ENCODE data around the gene GRHPR. TPM values are rescaled to one million over a fixed set of nuclear protein-coding genes. Genes with fewer than 3 reads are reported as not detected.

The GRHPR gene
- total and polyA plus RNA-seq, 2 of the 4 experiments (the other 2 are of a cell fraction), result 182 to 191 TPM

- dilution Hi-C loops (cut with HindIII; ENCODE audit: low sequenced_read_pairs, unreplicated experiment), result no loop called here
- CTCF ChIA-PET, result no interaction called here
Observed at GRCh38 chr9:37456817-37457216, 34.3 kb downstream of the GRHPR start.

More at GRCh38 chr9:37456817-37457216, 34.3 kb downstream of the GRHPR start:
- Histone ChIP-seq H3K36me3 (ENCODE audit: control insufficient read depth, insufficient read depth, low read length) (peaks cover 2% of the 10 kb centered on the region; the same call in 1 of the 2 replicates), H2BK5ac (ENCODE audit: low read depth, low read length, poor library complexity, severe bottlenecking) (no peak overlapping the region), H3K4me1 (ENCODE audit: control insufficient read depth, insufficient read depth, low read length) (peaks cover 8% of the 10 kb centered on the region; the same call in 1 of the 2 replicates), H4K91ac (ENCODE audit: insufficient read depth, low read depth, low read length) (no peak overlapping the region), H3K4ac (ENCODE audit: low read depth, low read length) (no peak overlapping the region), H3K9ac (ENCODE audit: low read depth, low read length) (no peak overlapping the region), H4K20me1 (ENCODE audit: insufficient read depth, low read length) (peaks cover 41% of the 10 kb centered on the region), H2BK120ac (ENCODE audit: low read depth, low read length) (no peak overlapping the region), H3K9me3 (ENCODE audit: control insufficient read depth, insufficient read depth, low read length) (no peaks in the 10 kb centered on the region), H2AFZ (replicated peaks; ENCODE audit: low read length, poor library complexity) (no peak overlapping the region), H3K23ac (ENCODE audit: low read depth, low read length) (no peak overlapping the region), H3K9me1 (ENCODE audit: insufficient read depth, low read length) (peaks cover 15% of the 10 kb centered on the region), H3K79me1 (ENCODE audit: low read depth in 1 of 2, low read length in 2 of 2) (peaks cover 22 to 80% of the 10 kb centered on the region in 2 experiments), H3K27ac (ENCODE audit: insufficient read depth, low read length) (no peak overlapping the region), H2BK20ac (ENCODE audit: low read depth, low read length) (no peak overlapping the region), H2AK5ac (ENCODE audit: low read depth, low read length) (no peak overlapping the region), H3K4me3 (ENCODE audit: insufficient read depth, low read depth, low read length) (no peak overlapping the region), H3K27me3 (ENCODE audit: control insufficient read depth, insufficient read depth, low read length) (no peaks in the 10 kb centered on the region), H2AK9ac (replicated peaks; ENCODE audit: low read depth, low read length, poor library complexity) (no peak overlapping the region), H3K14ac (replicated peaks; ENCODE audit: low read depth, low read length) (no peak overlapping the region), H4K8ac (ENCODE audit: low read depth in 2 of 2, low read length in 2 of 2) (no peak overlapping the region), H3K18ac (ENCODE audit: low read depth, low read length) (no peak overlapping the region), H4K5ac (ENCODE audit: low read depth, low read length) (no peak overlapping the region), H3K4me2 (ENCODE audit: low read depth, low read length) (no peak overlapping the region), H3K56ac (ENCODE audit: extremely low read depth, insufficient read depth, low read length) (no peak overlapping the region), H2BK15ac (ENCODE audit: low read depth, low read length) (no peak overlapping the region)
- DNase-seq (no peak), ATAC-seq (ENCODE audit: low read depth) (no peak)
- intact Hi-C loops (cut with micrococcal nuclease) (no loop called here), in situ Hi-C loops (cut with MboI; ENCODE audit: low sequenced_read_pairs) (no loop called here)
- TF ChIP-seq POLR2A (IDR thresholded peaks at IDR 0.05; ENCODE audit: low read depth, low read length), result no peak
- TF ChIP-seq USF2 (IDR thresholded peaks at IDR 0.05; ENCODE audit: low read depth, low read length), result no peak
- no peak for TF ChIP-seq CHD1 (IDR thresholded peaks at IDR 0.05; ENCODE audit: low read depth, low read length)
- TF ChIP-seq MAFK (IDR thresholded peaks at IDR 0.05; ENCODE audit: low read depth, low read length), result no peak
- TF ChIP-seq NFE2L2 (IDR thresholded peaks at IDR 0.05; ENCODE audit: low read depth, low read length), result no peak
- TF ChIP-seq MAZ (IDR thresholded peaks at IDR 0.05; ENCODE audit: borderline replicate concordance, low read depth, low read length), result no peak
- no peak for TF ChIP-seq FOS (IDR thresholded peaks at IDR 0.05; ENCODE audit: low read depth, low read length)
- TF ChIP-seq ELK1 (IDR thresholded peaks at IDR 0.05; ENCODE audit: borderline replicate concordance, low read depth, low read length), result no peak
- POLR2A ChIA-PET (ENCODE audit: unreplicated experiment), result no interaction called here
- no TSS peak for BruUV-seq (replicated peaks)
- WGBS, 2 experiments (ENCODE audit: extremely low coverage in 2 of 2, insufficient read length in 1 of 2), result no CpG with 5 or more reads among the region's 1 CpG
